Progenitor cell of endocrine pancreas (in vitro differentiated cells): ENCODE results near the gene FEN1. TPM values are rescaled to one million over a fixed set of nuclear protein-coding genes. Genes with fewer than 3 reads are reported as not detected.

ENCODE experiments used
- DNase-seq: peaks from one replicate; pipeline ENCODE4 v3.0.0; 2021; ENCODE audit warnings: low spot score; ENCODE audit not compliant: unreplicated experiment
- H3K27ac Mint-ChIP-seq: 2 replicates; pipeline ENCODE4 v1.8.0; 2021; ENCODE audit warnings: mild to moderate bottlenecking, moderate library complexity, mixed read lengths
- H3K27me3 Mint-ChIP-seq: 2 replicates; pipeline ENCODE4 v1.8.0; 2021; ENCODE audit warnings: mixed read lengths
- H3K36me3 Mint-ChIP-seq: 2 replicates; pipeline ENCODE4 v1.8.0; 2022; ENCODE audit warnings: mixed read lengths; ENCODE audit not compliant: insufficient read depth
- H3K4me1 Mint-ChIP-seq: 2 replicates; pipeline ENCODE4 v1.8.0; 2021; ENCODE audit warnings: low read depth, mixed read lengths
- H3K4me3 Mint-ChIP-seq: 2 replicates; pipeline ENCODE4 v1.8.0; 2021; ENCODE audit warnings: low read depth, mild to moderate bottlenecking, moderate library complexity, mixed read lengths
- H3K9me3 Mint-ChIP-seq: 2 replicates; pipeline ENCODE4 v1.8.0; 2021; ENCODE audit warnings: low read depth, mixed read lengths
- CTCF ChIP-seq: fragments of 200-600 bp; sonication (generic); IDR thresholded peaks from one replicate; pipeline ENCODE4 v1.5.0; 2021; ENCODE audit warnings: antibody characterized with exemption, mild to moderate bottlenecking; ENCODE audit not compliant: unreplicated experiment
- total RNA-seq: library from RNA; stranded (reverse); gene quantifications from 2 replicates; pipeline ENCODE4 v1.2.1, GENCODE V29; 2021

FEN1 gene
- total RNA-seq, 1 donor from 2014 or later: 34.4 TPM

GRCh38 chr11:61830237-61831105, 37.8 kb downstream of the FEN1 start:
- no peak for DNase-seq
- H3K4me3 Mint-ChIP-seq: peak overlapping the region; percentile 94
- peak overlapping the region; percentile 33 for H3K27ac Mint-ChIP-seq

GRCh38 chr11:61832207-61832606, 39.5 kb downstream of the FEN1 start:
- no peak overlapping the region for H3K27ac Mint-ChIP-seq

More at GRCh38 chr11:61830237-61831105, 37.8 kb downstream of the FEN1 start:
- H3K9me3 Mint-ChIP-seq: no peaks in the 10 kb centered on the region
- TF ChIP-seq CTCF: no peak
- no peaks in the 10 kb centered on the region for H3K27me3 Mint-ChIP-seq
- peaks cover 9% of the 10 kb centered on the region for H3K36me3 Mint-ChIP-seq
- peaks cover 46% of the 10 kb centered on the region for H3K4me1 Mint-ChIP-seq

DNA sequence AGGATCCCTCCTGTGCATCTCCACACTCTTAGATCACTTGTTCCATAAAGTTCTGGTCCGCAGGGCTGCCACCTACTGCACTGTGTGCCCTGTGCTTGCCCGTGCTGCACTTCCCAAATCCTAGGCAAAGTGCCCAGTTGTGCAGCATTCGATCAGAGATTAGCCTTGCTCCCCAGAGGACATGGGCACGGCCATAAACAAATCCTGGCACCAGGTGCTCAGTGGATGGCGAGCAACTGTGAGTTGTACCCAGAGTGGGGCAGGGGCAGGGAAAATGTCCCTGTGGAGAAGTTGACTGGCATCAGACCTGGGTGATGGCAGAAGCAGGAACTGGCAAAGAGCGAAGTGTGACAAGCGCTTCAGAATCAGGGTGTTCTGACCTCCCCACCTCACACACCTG, 40.0 kb downstream of the FEN1 start:
- no peaks in the 10 kb centered on the region for H3K27me3 Mint-ChIP-seq
- H3K36me3 Mint-ChIP-seq: peaks cover 11% of the 10 kb centered on the region
- peaks cover 37% of the 10 kb centered on the region for H3K4me1 Mint-ChIP-seq
- peak overlapping the region; percentile 26 for H3K4me3 Mint-ChIP-seq
- TF ChIP-seq CTCF: no peak
- H3K27ac Mint-ChIP-seq: no peak overlapping the region
- DNase-seq: no peak
- no peaks in the 10 kb centered on the region for H3K9me3 Mint-ChIP-seq

More at GRCh38 chr11:61832207-61832606, 39.5 kb downstream of the FEN1 start:
- Mint-ChIP-seq H3K27me3 (no peaks in the 10 kb centered on the region), H3K4me3 (no peak overlapping the region), H3K36me3 (peaks cover 11% of the 10 kb centered on the region), H3K4me1 (peaks cover 39% of the 10 kb centered on the region), H3K9me3 (no peaks in the 10 kb centered on the region)
- no peak for TF ChIP-seq CTCF
- DNase-seq: no peak

DNA sequence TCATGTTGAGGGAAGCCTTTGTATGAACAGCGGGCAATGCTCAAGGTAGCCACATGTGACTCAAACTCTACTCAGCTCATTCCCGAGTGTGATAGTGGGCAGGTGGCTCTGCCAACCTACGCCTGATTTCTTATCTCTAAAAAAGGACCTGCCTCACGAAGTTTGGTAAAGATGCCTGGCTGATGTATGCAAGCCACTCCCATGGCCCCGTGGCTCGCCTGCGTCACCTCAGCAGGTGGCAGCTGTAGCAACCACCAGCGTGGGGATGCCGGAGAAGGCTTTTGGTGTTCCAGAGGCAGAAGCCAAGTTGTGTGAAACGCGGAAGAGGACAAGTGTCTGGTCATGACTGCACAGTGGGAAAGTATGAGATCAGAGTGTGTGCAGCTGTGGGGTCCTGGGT, 40.8 kb downstream of the FEN1 start:
- H3K4me1 Mint-ChIP-seq: peaks cover 37% of the 10 kb centered on the region
- peak overlapping the region; percentile 17 for H3K27ac Mint-ChIP-seq
- no peaks in the 10 kb centered on the region for H3K27me3 Mint-ChIP-seq
- H3K36me3 Mint-ChIP-seq: peaks cover 11% of the 10 kb centered on the region
- TF ChIP-seq CTCF: no peak
- DNase-seq: no peak
- no peak overlapping the region for H3K4me3 Mint-ChIP-seq
- no peaks in the 10 kb centered on the region for H3K9me3 Mint-ChIP-seq

DNA sequence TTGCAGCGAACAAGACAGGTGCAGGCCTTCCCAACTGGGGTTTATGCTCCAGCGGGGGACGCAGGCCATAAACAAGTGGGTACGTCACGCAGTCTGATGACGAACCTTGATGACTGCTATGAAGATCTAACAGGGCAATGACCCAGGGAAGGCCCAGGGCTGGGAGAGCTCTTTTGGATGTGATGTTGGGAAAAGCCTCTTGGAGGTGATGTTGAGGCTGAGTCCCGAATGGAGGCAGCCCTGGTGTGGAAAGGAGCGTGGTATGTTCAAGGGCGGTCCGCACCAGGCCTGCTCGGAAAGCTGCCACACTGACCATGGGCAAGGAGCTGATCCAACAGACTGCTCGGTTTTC, 41.2 kb downstream of the FEN1 start:
- peaks cover 37% of the 10 kb centered on the region for H3K4me1 Mint-ChIP-seq
- no peaks in the 10 kb centered on the region for H3K27me3 Mint-ChIP-seq
- DNase-seq: no peak
- H3K27ac Mint-ChIP-seq: peak overlapping the region; percentile 80
- H3K4me3 Mint-ChIP-seq: no peak overlapping the region
- H3K9me3 Mint-ChIP-seq: no peaks in the 10 kb centered on the region
- TF ChIP-seq CTCF: no peak
- H3K36me3 Mint-ChIP-seq: peaks cover 15% of the 10 kb centered on the region
